ENCODE results near the gene CPA1.

CPA1 gene

DNA sequence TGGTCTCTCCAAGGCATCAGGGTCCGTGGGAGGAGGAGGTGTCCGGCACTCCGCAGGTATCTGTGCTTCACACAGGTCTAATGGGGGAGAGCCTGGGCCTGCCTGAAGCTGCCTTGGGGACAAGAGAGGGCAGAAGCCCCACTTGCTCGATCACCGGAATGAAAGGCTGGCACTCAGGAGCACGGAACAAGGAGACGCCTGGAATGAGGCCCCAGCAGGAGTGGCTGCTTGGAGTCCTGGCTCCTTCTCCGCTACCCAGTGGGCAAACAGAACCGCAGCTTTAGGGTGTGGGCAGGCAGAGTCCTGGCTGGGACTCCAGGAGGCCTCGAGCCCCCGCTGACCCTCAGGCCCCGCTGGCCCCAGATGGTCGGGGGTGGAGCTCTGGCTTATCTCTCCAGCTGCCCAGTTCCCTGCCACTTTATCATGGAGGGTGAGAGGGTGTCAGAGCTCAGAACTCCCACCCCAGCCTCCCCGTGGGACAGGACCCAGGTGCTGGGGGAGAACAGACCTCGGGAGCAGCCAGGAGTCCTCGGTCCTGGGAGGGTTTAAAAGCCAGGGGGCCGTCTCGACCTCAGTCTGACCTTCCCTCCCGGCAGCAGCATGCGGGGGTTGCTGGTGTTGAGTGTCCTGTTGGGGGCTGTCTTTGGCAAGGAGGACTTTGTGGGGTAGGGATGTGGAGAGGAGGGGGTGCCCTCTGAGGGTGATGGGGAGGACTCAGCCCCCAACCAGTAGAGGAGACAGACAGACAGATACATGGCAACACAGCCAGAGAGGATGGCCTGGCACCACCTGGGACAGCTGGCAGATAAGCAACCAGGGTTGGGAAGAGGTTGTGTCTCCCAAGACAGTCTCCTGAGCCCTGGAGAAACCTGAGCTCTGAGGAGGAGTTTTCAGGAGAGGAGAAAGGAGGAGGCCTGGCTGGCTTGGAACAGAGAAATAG lies at the start of gene CPA1:
Gene CPA1 (plus strand): TSS at position 574 of the 940 bp plus-strand sequence. CDS start 27 bp downstream, at position 601.
- DNase-seq = no peak

DNA sequence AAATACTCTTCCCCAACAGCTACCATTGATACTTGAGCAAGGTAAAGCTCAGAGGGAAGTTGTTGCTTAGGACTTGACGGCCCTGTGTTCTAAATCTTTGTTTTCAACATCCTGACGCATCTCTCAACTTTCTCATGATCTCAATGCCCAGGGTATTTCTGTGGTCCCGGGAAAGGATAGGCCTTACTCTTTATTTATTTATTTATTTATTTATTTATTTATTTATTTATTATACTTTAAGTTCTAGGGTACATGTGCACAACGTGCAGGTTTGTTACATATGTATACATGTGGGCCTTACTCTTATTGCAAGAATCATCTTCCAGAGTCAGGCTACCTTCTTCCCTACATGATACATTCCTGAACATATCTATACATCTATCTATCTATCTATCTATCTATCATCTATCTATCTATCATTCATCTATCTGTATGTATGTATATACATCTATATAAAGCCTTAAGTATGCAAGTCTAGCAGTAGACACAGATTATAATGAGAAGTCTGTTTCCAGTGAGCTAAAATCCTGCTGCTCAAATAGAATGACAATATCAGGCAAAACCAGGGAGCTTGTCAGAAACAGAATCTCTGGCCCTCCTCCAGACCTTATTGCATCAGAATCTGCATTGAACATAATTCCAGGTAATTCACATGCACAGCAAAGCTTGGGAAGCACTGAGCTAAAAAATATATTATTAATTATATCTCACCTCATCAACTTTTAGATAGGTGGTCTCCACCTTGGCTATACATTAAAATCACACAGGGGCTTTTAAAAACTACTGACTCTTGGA lies 47.8 kb upstream of the CPA1 start:
- no peak for DNase-seq

DNA sequence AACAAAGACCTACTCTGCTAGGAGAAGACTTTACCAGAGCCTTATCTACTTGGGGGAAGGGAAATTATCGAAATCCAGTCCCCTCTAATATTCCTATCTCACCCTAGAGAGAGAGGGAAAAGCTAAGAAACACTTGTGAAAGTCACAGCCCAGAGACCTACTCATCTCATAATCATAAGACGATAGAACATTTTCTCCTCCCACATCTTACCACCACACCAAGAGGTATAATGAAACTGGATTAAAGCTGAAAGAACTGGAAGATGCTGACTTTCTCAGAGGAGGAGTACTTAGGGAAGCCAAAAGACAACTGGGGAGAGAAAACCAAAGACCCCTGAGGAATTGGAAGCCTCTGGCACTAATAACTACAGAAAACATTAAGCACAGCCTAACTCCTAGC lies 46.5 kb upstream of the CPA1 start:
- DNase-seq = no peak

GRCh38 chr7:130334274-130334673 lies 46.0 kb upstream of the CPA1 start:
- DNase-seq = no peak

DNA sequence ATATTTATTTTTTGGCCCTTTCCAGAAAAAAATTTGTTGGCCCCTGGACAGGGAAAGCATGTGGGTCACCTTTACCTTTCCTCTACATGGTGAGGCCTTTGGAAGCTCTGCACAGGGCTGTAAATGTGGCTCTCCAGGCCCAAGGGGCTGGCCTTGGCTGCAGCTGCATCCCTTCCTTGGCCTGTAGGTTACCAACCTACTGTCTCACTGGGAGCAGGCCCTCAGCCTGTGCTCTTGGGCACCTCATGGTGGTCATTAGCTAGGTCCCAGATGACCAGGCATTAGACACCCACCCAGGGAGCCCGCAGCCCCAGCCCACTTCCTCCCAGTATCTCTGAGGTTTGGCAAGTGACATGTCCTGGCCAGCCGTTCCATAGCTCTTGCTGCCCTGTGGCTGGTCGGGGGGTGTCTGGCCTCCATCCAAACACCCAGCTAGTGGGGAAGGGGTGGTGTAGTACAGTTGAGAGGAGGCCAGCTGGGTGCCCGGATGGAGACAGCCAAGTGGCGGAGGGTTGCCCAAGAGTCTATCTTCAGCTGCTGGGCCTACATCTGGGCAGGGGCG lies 42.8 kb upstream of the CPA1 start:
- DNase-seq = no peak

DNA sequence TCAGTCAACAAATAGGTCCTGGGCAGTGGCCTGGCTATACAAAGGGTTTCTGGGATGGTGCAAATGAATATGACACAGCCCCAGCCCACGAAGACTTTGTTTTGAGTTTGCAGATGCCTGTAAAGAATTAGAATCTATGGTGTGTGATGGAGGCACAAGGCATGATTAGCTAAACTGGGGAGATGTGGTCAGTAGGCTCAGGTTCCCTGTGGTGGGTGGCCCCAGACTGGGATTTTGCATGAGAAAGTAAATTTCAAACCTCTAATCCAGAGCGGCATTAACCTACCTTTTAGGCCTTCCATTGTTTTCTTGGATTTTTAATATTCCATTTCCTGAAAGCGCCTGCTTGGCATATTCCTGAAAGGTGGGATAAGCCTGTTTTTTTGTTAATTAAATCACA lies 42.1 kb upstream of the CPA1 start:
- DNase-seq = no peak

DNA sequence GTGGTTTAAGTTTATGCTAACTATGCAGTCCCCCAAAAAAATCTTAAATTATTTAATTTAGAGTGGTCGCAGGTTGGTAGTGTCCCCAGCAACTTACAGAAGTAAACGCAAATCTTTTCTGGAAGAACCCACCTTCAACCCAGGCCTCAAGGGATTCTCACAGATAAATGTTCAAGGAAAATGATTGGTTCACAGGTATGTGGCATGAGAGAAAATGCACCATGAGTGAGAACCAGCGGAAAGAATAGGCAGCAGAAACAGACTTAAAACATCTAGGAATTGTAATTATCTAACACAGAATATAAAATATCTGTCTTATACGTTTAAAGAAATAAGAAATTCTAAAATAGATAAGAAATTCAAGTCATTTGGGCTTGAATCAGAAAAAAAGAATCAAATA lies 38.4 kb upstream of the CPA1 start:
- no peak for DNase-seq

- DNase-seq = no peak
These were observed 37.5 kb upstream of the CPA1 start for GRCh38 chr7:130342701-130343380.

- DNase-seq = no peak
These were observed 35.9 kb upstream of the CPA1 start, which contains the start of gene CPA5 for GRCh38 chr7:130344271-130344866. CPA5 (plus strand) TSS chr7:130344816; CDS start chr7:130346486, 1,670 bp downstream.

DNA sequence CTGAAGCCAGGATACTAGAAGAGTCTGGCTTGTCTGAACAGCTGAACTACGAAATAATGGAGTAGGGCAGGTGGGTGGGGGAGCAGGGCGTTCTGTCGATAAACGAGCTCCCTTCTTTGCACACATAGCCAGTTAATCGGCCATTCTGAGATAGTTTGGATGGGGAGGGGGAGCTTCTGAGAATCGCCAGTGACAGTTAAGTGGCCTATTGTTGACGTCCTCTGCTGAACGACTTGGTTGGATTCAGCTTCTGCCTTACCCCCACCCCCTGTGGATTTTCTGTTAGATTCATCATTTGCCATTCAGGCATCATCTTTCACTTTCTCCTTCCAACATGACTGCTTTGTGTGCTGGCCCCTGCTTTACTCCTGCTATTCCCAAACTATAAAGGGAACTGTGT lies 35.2 kb upstream of the CPA1 start:
- DNase-seq = peak in 1 of 56 donors; percentile 12

GRCh38 chr7:130345725-130346124 lies 34.6 kb upstream of the CPA1 start:
- DNase-seq = no peak

DNA sequence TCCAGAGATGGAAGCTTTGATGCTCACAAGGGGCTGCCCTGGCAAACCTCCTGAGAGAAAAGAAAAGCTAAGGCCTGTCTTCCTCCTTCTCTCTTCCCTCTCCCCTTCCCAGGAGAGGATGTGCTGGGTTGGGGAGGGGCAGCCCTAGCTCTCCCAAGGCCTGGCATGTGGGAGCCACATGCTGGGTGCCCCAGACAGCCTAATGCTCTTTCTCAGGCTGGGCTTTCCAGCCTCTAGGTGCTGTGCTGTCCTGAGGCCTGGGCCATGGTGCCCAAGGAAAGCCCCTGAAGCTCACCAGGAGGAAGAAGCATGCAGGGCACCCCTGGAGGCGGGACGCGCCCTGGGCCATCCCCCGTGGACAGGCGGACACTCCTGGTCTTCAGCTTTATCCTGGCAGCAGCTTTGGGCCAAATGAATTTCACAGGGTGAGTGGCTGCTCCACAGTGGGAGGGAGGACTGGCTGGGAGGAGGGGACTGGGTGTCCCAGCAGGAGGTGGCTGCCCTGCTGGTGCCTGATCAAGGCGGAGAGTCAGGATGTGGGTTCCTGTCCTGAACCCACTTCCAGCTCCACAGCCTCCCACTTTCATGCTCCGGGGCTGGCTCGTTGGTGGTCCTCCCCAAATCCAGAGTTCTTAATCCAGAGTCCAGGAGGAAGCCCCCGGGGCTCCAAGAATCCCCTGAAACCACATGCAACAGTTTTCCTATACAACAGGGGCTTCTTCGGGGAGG lies 34.0 kb upstream of the CPA1 start:
- DNase-seq = no peak

DNA sequence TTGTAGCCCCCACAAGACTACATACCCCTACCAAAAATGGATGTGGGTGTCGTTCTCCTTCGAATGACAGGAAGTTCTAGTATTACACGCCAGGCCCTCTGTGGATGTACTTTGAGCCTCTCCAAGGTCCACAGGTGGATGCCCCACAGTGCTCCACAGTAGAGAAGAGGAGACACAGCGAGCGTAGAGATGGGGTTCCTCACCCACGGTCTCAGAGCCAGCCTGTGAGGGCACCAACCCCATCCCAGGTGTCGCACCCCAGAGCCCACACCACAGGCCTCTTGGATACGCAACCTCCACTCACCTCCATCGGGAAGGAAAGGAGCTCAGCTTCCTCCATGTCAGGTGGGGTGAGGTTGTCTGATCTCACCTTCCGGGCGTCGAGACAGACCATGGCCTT lies 33.4 kb upstream of the CPA1 start:
- no peak for DNase-seq

DNA sequence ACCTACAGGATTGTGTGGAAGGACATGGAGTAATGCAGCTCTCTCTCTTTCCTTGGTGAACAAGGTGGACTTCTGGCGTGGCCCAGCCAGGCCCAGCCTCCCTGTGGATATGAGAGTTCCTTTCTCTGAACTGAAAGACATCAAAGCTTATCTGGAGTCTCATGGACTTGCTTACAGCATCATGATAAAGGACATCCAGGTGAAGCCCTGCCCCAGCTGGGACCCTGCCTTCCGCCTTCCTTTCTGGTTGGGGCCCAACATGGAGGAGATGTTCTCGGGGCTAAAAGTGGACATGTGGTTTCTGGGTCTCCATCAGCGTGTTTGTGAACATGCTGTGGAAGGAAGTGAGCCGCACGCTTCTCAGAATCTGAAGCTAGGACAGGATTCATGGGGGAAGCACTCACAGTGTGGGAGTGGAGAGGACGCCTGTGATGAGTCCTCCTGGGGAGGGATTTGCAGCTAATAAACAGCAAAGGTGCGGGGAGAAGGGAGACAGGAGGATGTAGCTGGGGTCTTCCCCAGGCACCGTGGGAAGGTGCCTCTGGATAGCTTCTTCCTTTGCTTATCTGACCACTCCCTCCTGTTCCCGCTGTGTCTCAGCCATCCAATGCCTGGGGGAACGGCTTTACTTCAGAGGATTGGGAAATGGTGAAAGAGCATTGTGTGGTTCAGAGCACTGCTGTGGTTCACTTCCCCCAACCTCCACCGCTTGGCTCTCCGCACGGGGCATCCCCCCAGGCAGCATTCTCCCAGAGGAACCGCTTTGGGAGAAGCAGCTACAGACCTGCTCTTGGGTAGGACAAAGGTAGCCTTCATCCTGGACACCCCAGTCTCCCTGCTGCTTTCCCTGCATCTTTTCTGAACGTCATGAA lies 30.1 kb upstream of the CPA1 start:
- DNase-seq = no peak

DNA sequence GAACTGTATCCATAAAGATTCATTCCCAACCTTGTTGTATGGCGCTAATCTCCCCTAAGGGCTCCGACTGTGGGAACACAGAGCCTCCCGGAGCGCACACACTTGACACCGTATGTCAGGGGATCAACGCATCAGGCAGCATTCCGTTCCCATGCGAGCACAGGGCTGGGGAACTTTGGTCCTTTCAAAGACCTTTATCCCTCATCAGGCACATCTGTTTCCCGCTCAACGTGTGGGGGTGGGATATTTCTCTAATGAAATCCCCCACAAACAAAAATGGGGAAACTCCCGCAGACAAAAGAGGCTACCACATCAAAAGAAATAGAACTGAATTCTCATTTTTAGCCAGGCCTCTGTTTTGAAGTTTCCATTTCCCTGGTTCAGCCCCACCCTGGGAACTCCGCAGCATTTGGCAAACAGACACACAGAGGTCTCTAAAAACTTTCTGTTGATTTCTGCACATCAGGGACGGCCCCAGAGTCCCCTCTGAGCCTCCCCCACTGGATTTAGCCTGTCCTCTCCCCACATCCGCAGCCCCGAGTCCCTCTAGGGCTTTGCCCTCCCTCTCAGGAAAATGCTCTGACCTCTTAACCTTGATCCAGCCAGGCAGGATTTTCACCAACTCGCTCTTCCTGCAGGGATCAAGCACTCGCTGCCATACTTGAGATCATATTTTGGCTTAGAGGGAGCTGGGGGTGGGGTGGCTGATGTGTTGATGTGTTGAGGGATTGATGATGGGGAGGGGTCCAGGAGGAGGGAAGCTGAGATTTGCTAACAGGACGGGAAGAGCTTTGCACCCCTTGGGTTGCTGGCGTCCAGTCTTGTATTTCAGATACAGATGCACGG lies 29.1 kb upstream of the CPA1 start:
- DNase-seq = no peak

GRCh38 chr7:130351791-130352090 lies 28.6 kb upstream of the CPA1 start:
- DNase-seq = no peak

GRCh38 chr7:130352194-130353074 lies 27.9 kb upstream of the CPA1 start:
- peak in 28 of 56 donors; percentile 11 to 71 (median 52) for DNase-seq

Measured in nucleus accumbens (tissue), 56 donors.